ENCODE measurements around the gene SLC7A9.
"Not testable (repeated sequence)": the region's sequence is repeated elsewhere in the genome, so short reads cannot be mapped to it uniquely, and the experiment has no call there.

Gene SLC7A9

GRCh38 chr19:32881766-32882165, 12.2 kb upstream of the SLC7A9 start:
- DNase-seq: no peak

- no peak for DNase-seq
These were observed 11.1 kb upstream of the SLC7A9 start for GRCh38 chr19:32880622-32881021.

GRCh38 chr19:32879741-32880140, 10.2 kb upstream of the SLC7A9 start:
- no peak for DNase-seq

- DNase-seq: no peak
These were observed 9.4 kb upstream of the SLC7A9 start for GRCh38 chr19:32878988-32879387.

GRCh38 chr19:32877977-32878745, 8.6 kb upstream of the SLC7A9 start:
- no peak for DNase-seq

GRCh38 chr19:32877323-32877912, 7.9 kb upstream of the SLC7A9 start:
- DNase-seq: no peak

GRCh38 chr19:32876919-32877285, 7.3 kb upstream of the SLC7A9 start:
- DNase-seq: no peak

GRCh38 chr19:32876236-32876918, 6.8 kb upstream of the SLC7A9 start:
- no peak for DNase-seq

- no peak for DNase-seq
These were observed 5.9 kb upstream of the SLC7A9 start for GRCh38 chr19:32875428-32875827.

GRCh38 chr19:32874605-32875004, 5.0 kb upstream of the SLC7A9 start:
- DNase-seq: no peak

GRCh38 chr19:32873247-32873959, 3.8 kb upstream of the SLC7A9 start:
- DNase-seq: peak; percentile 44

GRCh38 chr19:32872391-32872790, 2.8 kb upstream of the SLC7A9 start:
- DNase-seq: no peak

- no peak for DNase-seq
These were observed 1.4 kb upstream of the SLC7A9 start for GRCh38 chr19:32870981-32871451.

- DNase-seq: no peak
These were observed 503 bp upstream of the SLC7A9 start for GRCh38 chr19:32869966-32870573.

GRCh38 chr19:32868206-32868950, 1.2 kb downstream of the SLC7A9 start:
- DNase-seq: no peak

- DNase-seq: not testable (repeated sequence)
These were observed 2.1 kb downstream of the SLC7A9 start for GRCh38 chr19:32867436-32867835.

GRCh38 chr19:32866564-32867265, 2.9 kb downstream of the SLC7A9 start:
- no peak for DNase-seq

- no peak for DNase-seq
These were observed 3.5 kb downstream of the SLC7A9 start for GRCh38 chr19:32866061-32866460.

- DNase-seq: no peak
These were observed 4.2 kb downstream of the SLC7A9 start for GRCh38 chr19:32865326-32865725.

GRCh38 chr19:32864318-32865007, 5.1 kb downstream of the SLC7A9 start:
- no peak for DNase-seq

- DNase-seq: no peak
These were observed 5.7 kb downstream of the SLC7A9 start for GRCh38 chr19:32863841-32864240.

All from stimulated activated CD4-positive, alpha-beta T cell treated with anti-CD3 and anti-CD28 coated beads, Interleukin-1b, Interleukin-23, amount 100 ng/mL, for 48 hours (primary cell).